H1 (cell line): ENCODE data around the gene RCHY1. TPM values are rescaled to one million over a fixed set of nuclear protein-coding genes. Genes with fewer than 3 reads are reported as not detected.

ENCODE experiments used
- CTCF ChIA-PET: fragments of 300-600 bp; sonication (Branson Sonifier 250); formaldehyde crosslinking; loops from one replicate; lab custom pipeline; 2021; ENCODE audit not compliant: partially characterized antibody; lab: Charles Lee
- POLR2A ChIA-PET: fragments of 300-600 bp; sonication (Branson Sonifier 250); formaldehyde crosslinking; loops from one replicate; lab custom pipeline; 2021; ENCODE audit warnings: inconsistent platforms; ENCODE audit not compliant: partially characterized antibody; lab: Charles Lee
- DNase-seq, 2 experiments: peaks; one replicate each; pipeline versions ENCODE4 v3.0.0 to v3.0.0-alpha.2; 2010 to 2022; ENCODE audit warnings: low spot score in 2 of 2, low read depth in 1 of 2, mixed read lengths in 1 of 2
- FAIRE-seq: peaks from 2 replicates; lab custom pipeline; 2011; peaks lifted over from hg19 to GRCh38; lab: Jason Lieb, UNC
- H2AFZ ChIP-seq: 2 replicates; pipeline ENCODE4 v1.8.1; 2012; ENCODE audit warnings: low read length, inconsistent platforms
- H2AK5ac ChIP-seq: 2 replicates; pipeline ENCODE4 v1.6.1; 2013; ENCODE audit warnings: low read depth, low read length
- H2BK120ac ChIP-seq: replicated peaks from 2 replicates; pipeline ENCODE3; 2013; ENCODE audit warnings: low read depth, low read length, inconsistent platforms
- H2BK12ac ChIP-seq: 2 replicates; pipeline ENCODE4 v1.6.1; 2013; ENCODE audit warnings: low read depth, low read length
- H2BK15ac ChIP-seq: 2 replicates; pipeline ENCODE4 v1.6.1; 2013; ENCODE audit warnings: low read length
- H2BK20ac ChIP-seq: 2 replicates; pipeline ENCODE4 v1.6.1; 2013; ENCODE audit warnings: low read length
- H2BK5ac ChIP-seq: 2 replicates; pipeline ENCODE4 v1.6.1; 2013; ENCODE audit warnings: low read depth, low read length
- H3K14ac ChIP-seq: 2 replicates; pipeline ENCODE4 v1.6.1; 2013; ENCODE audit warnings: inconsistent platforms; ENCODE audit not compliant: insufficient read length
- H3K18ac ChIP-seq: 2 replicates; pipeline ENCODE4 v1.6.1; 2013; ENCODE audit warnings: low read length; ENCODE audit errors: extremely low read depth
- H3K23ac ChIP-seq: 2 replicates; pipeline ENCODE4 v1.6.1; 2013; ENCODE audit warnings: inconsistent platforms; ENCODE audit not compliant: insufficient read length
- H3K23me2 ChIP-seq: 2 replicates; pipeline ENCODE4 v1.6.1; 2013; ENCODE audit warnings: low read depth, low read length
- H3K27ac ChIP-seq: 2 replicates; pipeline ENCODE4 v1.6.1; 2011; ENCODE audit warnings: low read depth, low read length, inconsistent platforms
- H3K27me3 ChIP-seq, 4 experiments: replicated peaks in 1 of 4; 1 replicate in 1 of 4; 2 replicates in 3 of 4; pipeline versions ENCODE4 v1.6.1 to v1.8.1; 2011 to 2013; ENCODE audit warnings: low read length in 3 of 4, mild to moderate bottlenecking in 3 of 4, inconsistent platforms in 2 of 4, mixed read lengths in 2 of 4, moderate library complexity in 1 of 4; ENCODE audit not compliant: control insufficient read depth in 3 of 4, insufficient read depth in 3 of 4; ENCODE audit errors: extremely low read depth in 1 of 4
- H3K36me3 ChIP-seq, 4 experiments: 2 replicates each; pipeline versions ENCODE4 v1.6.1 to v1.8.1; 2011 to 2013; ENCODE audit warnings: mild to moderate bottlenecking in 4 of 4, low read length in 3 of 4, moderate library complexity in 2 of 4, control low read depth in 1 of 4, inconsistent platforms in 1 of 4; ENCODE audit not compliant: insufficient read depth in 4 of 4, control insufficient read depth in 2 of 4
- H3K4ac ChIP-seq: replicated peaks from 2 replicates; pipeline ENCODE3; 2013; ENCODE audit warnings: low read length, low read depth, mixed read lengths, inconsistent platforms; ENCODE audit not compliant: insufficient read length
- H3K4me1 ChIP-seq, 4 experiments: replicated peaks in 1 of 4; 1 replicate in 1 of 4; 2 replicates in 3 of 4; pipeline versions ENCODE4 v1.6.1 to v1.8.1; 2011 to 2013; ENCODE audit warnings: low read length in 3 of 4, inconsistent platforms in 2 of 4, mixed read lengths in 1 of 4; ENCODE audit not compliant: insufficient read depth in 4 of 4, control insufficient read depth in 3 of 4
- H3K4me2 ChIP-seq, 2 experiments: 2 replicates each; pipeline versions ENCODE4 v1.6.1 to v1.8.1; 2011 to 2013; ENCODE audit warnings: low read depth in 2 of 2, low read length in 2 of 2, control low read depth in 1 of 2, inconsistent platforms in 1 of 2, mild to moderate bottlenecking in 1 of 2; ENCODE audit not compliant: insufficient read depth in 1 of 2
- H3K4me3 ChIP-seq, 4 experiments: fragments of 200-600, 300-600 bp in 1 of 4; sonication (generic), shearing (Covaris generic), sonication (Bioruptor Twin) in 1 of 4; 2 replicates each; pipeline versions ENCODE4 v1.5.1 to v1.8.1; 2011 to 2016; ENCODE audit warnings: low read length in 4 of 4, low read depth in 3 of 4, control low read depth in 2 of 4, inconsistent platforms in 2 of 4, mild to moderate bottlenecking in 2 of 4, mixed read lengths in 1 of 4, moderate library complexity in 1 of 4; ENCODE audit not compliant: insufficient read depth in 2 of 4; ENCODE audit errors: extremely low read depth in 1 of 4
- H3K56ac ChIP-seq: replicated peaks from 2 replicates; pipeline ENCODE3; 2013; ENCODE audit warnings: low read depth, mild to moderate bottlenecking, mixed read lengths, low read length, inconsistent platforms; ENCODE audit not compliant: insufficient read length
- H3K79me1 ChIP-seq: 2 replicates; pipeline ENCODE4 v1.6.1; 2013; ENCODE audit warnings: low read depth, low read length, control low read depth
- H3K79me2 ChIP-seq, 2 experiments: 2 replicates each; pipeline versions ENCODE4 v1.6.1 to v1.8.1; 2012 to 2013; ENCODE audit warnings: low read length in 2 of 2, mild to moderate bottlenecking in 2 of 2, inconsistent platforms in 1 of 2; ENCODE audit not compliant: insufficient read depth in 2 of 2, control insufficient read depth in 1 of 2
- H3K9ac ChIP-seq, 4 experiments: replicated peaks in 1 of 4; 1 replicate in 1 of 4; 2 replicates in 3 of 4; pipeline versions ENCODE4 v1.6.1 to v1.8.1; 2011 to 2013; ENCODE audit warnings: low read depth in 3 of 4, low read length in 3 of 4, control low read depth in 2 of 4, mild to moderate bottlenecking in 2 of 4, moderate library complexity in 2 of 4, inconsistent platforms in 1 of 4; ENCODE audit errors: extremely low read depth in 1 of 4
- H3K9me3 ChIP-seq, 2 experiments: 2 replicates each; pipeline versions ENCODE4 v1.6.1 to v1.8.1; 2012 to 2013; ENCODE audit warnings: mild to moderate bottlenecking in 2 of 2, moderate library complexity in 2 of 2, control low read depth in 1 of 2, inconsistent platforms in 1 of 2, low read depth in 1 of 2, low read length in 1 of 2, mixed read lengths in 1 of 2; ENCODE audit not compliant: insufficient read depth in 2 of 2
- H4K20me1 ChIP-seq, 2 experiments: replicated peaks in 1 of 2; 2 replicates each; pipeline versions ENCODE3 to v1.8.1; 2011 to 2013; ENCODE audit warnings: inconsistent platforms in 2 of 2, low read length in 2 of 2, mild to moderate bottlenecking in 1 of 2; ENCODE audit not compliant: insufficient read depth in 2 of 2, control insufficient read depth in 1 of 2
- H4K5ac ChIP-seq: 2 replicates; pipeline ENCODE4 v1.6.1; 2013; ENCODE audit warnings: low read length, low read depth, mixed read lengths, inconsistent platforms; ENCODE audit not compliant: insufficient read length
- H4K8ac ChIP-seq: 2 replicates; pipeline ENCODE4 v1.8.0; 2013; ENCODE audit warnings: mild to moderate bottlenecking, moderate library complexity, low read length, inconsistent platforms; ENCODE audit not compliant: insufficient read depth; ENCODE audit errors: extremely low read depth
- H4K91ac ChIP-seq: replicated peaks from 2 replicates; pipeline ENCODE3; 2013; ENCODE audit warnings: low read length, mixed read lengths, inconsistent platforms; ENCODE audit not compliant: insufficient read length
- HDAC2 ChIP-seq, 2 experiments: fragments of 300-600 bp in 1 of 2; sonication (generic) in 1 of 2; IDR thresholded peaks; 2 replicates each; pipeline ENCODE4 v1.6.1; 2011 to 2012; ENCODE audit warnings: low read depth in 2 of 2, low read length in 2 of 2, mild to moderate bottlenecking in 2 of 2, moderate library complexity in 2 of 2, borderline replicate concordance in 1 of 2, inconsistent platforms in 1 of 2
- NRF1 ChIP-seq: IDR thresholded peaks from 2 replicates; pipeline ENCODE4 v1.6.1; 2011; ENCODE audit warnings: mild to moderate bottlenecking, low read depth, low read length, improper control_type of control experiment
- SUZ12 ChIP-seq: fragments of 200-600 bp; sonication (generic); IDR thresholded peaks from 2 replicates; pipeline ENCODE4 v1.6.1; 2012; ENCODE audit warnings: mild to moderate bottlenecking, inconsistent platforms, low read length, moderate library complexity, mixed read lengths
- TAF1 ChIP-seq: IDR thresholded peaks from 2 replicates; pipeline ENCODE4 v1.6.1; 2011; ENCODE audit warnings: mild to moderate bottlenecking, low read depth, low read length
- TBP ChIP-seq: IDR thresholded peaks from 2 replicates; pipeline ENCODE4 v1.6.1; 2011; ENCODE audit warnings: low read depth, low read length, improper control_type of control experiment
- YY1 ChIP-seq: IDR thresholded peaks from 2 replicates; pipeline ENCODE4 v1.6.1; 2011; ENCODE audit warnings: low read depth, mild to moderate bottlenecking, low read length
- WGBS, 2 experiments: shearing (Covaris generic) in 1 of 2; methylation state at CpG; one replicate each; pipeline versions ENCODE4 v1.1.6 to v1.1.7; 2013 to 2015; ENCODE audit warnings: low lambda C conversion rate in 2 of 2, mixed read lengths in 2 of 2, inconsistent platforms in 1 of 2, low coverage in 1 of 2, missing lambda C conversion rate in 1 of 2; ENCODE audit not compliant: insufficient replicate concordance in 2 of 2, insufficient coverage in 1 of 2, insufficient read length in 1 of 2; ENCODE audit errors: extremely low coverage in 1 of 2, missing lambda C conversion rate in 1 of 2; 5-methylcytosine and 5-hydroxymethylcytosine counted together
- polyA plus RNA-seq, 7 experiments: library from polyadenylated mRNA; depleted of rRNA in 3 of 7; stranded (reverse) in 5 of 7; unstranded in 2 of 7; fragments of >200 nt in 5 of 7; fragments of 200-250 nt in 2 of 7; gene quantifications; 1 replicate in 5 of 7; 2 replicates in 1 of 7; 4 replicates in 1 of 7; pipeline versions ENCODE4 v1.2.1 to v1.2.3, GENCODE V29; 2011 to 2013; ENCODE audit warnings: missing spikeins in 2 of 7, mixed read lengths in 2 of 7
- total RNA-seq: library from RNA; stranded (reverse); fragmentation: NEBNext Ultra II Directional; extraction: Animal tissue kit (Norgen Biotek cat#: 25700); gene quantifications from 2 replicates; pipeline ENCODE4 v1.2.1, GENCODE V29; 2021
- TF ChIP-seq, protein P1 (sequence below): IDR thresholded peaks from 2 replicates; pipeline ENCODE4 v1.6.1; 2011; ENCODE audit warnings: low read length, improper control_type of control experiment

RCHY1 gene
- total and polyA plus RNA-seq, 2 of the 8 experiments (the other 6 are each of a cell fraction or from before 2014, with no cell fraction given), result 30.3 to 44.0 TPM

DNA sequence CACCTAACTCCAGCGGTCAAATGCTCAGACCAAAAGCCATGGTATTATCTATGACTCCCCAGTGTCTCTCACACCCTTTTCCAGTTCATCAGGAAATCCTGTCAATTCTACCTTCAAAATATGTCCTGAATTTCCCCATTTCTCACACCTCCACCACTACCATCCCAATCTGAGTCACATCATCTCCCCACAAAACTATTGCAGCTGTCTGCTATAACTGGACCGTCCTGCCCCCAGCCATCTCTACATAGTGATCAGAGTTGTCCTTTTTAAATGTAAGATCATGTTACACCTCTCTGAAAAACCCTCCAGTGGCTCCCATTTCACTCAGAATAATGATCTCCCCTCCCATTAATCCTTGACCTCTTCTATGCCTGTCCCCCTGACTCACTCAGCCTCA is 34.8 kb upstream of the RCHY1 start:
- ChIA-PET POLR2A (no interaction called here), CTCF (no interaction called here)
- H3K4me3 ChIP-seq, result no peak overlapping the region
- H3K27me3 ChIP-seq, result no peaks in the 10 kb centered on the region
- H2BK120ac ChIP-seq, result no peak overlapping the region
- no peak overlapping the region for H3K4me2 ChIP-seq
- no peak overlapping the region for H2AFZ ChIP-seq
- H3K9me3 ChIP-seq, result no peaks in the 10 kb centered on the region
- H3K36me3 ChIP-seq, result no peaks in the 10 kb centered on the region
- H3K18ac ChIP-seq, result no peak overlapping the region
- H4K20me1 ChIP-seq, result no peaks in the 10 kb centered on the region
- H4K8ac ChIP-seq, result no peak overlapping the region
- H4K5ac ChIP-seq, result no peak overlapping the region
- 91% methylated on average over 2 of the region's 2 CpGs; no CpG with 5 or more reads in 1 of the 2 experiments for WGBS, 2 experiments
- FAIRE-seq (no peak), DNase-seq (no peak)
- H4K91ac ChIP-seq, result no peak overlapping the region
- 0 out of 7 replicates have a peak, but pooled peaks cover 0 to 2% (median 0%) of the 10 kb centered on the region in 4 experiments for H3K4me1 ChIP-seq
- H2BK15ac ChIP-seq, result no peak overlapping the region
- no peak for TF ChIP-seq TBP
- TF ChIP-seq HDAC2 (IDR thresholded peaks at IDR 0.05; ENCODE audit: borderline replicate concordance in 1 of 2, low read depth in 2 of 2, low read length in 2 of 2), result no peak
- TF ChIP-seq, protein P1, sequence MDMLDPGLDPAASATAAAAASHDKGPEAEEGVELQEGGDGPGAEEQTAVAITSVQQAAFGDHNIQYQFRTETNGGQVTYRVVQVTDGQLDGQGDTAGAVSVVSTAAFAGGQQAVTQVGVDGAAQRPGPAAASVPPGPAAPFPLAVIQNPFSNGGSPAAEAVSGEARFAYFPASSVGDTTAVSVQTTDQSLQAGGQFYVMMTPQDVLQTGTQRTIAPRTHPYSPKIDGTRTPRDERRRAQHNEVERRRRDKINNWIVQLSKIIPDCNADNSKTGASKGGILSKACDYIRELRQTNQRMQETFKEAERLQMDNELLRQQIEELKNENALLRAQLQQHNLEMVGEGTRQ, result no peak
- TF ChIP-seq NRF1, result no peak
- no peak for TF ChIP-seq YY1
- no peak for TF ChIP-seq SUZ12
- no peak for TF ChIP-seq TAF1
- H3K14ac ChIP-seq, result no peak overlapping the region
- H3K4ac ChIP-seq, result no peak overlapping the region
- no peak overlapping the region for H2AK5ac ChIP-seq
- H2BK5ac ChIP-seq, result no peak overlapping the region
- H2BK20ac ChIP-seq, result no peak overlapping the region
- H3K23me2 ChIP-seq, result no peaks in the 10 kb centered on the region
- no peak overlapping the region for H3K9ac ChIP-seq
- H3K23ac ChIP-seq, result no peak overlapping the region
- no peak overlapping the region for H3K27ac ChIP-seq
- H3K56ac ChIP-seq, result no peak overlapping the region
- no peaks in the 10 kb centered on the region for H3K79me2 ChIP-seq
- H3K79me1 ChIP-seq, result no peaks in the 10 kb centered on the region
- no peak overlapping the region for H2BK12ac ChIP-seq
